ENCODE data around the gene OASL. TPM values are rescaled to one million over a fixed set of nuclear protein-coding genes. Genes with fewer than 3 reads are reported as not detected.

Gene OASL
- total and polyA plus RNA-seq, 9 donors = 0.12 to 2.8 (median 0.39) TPM; not detected in 1

DNA sequence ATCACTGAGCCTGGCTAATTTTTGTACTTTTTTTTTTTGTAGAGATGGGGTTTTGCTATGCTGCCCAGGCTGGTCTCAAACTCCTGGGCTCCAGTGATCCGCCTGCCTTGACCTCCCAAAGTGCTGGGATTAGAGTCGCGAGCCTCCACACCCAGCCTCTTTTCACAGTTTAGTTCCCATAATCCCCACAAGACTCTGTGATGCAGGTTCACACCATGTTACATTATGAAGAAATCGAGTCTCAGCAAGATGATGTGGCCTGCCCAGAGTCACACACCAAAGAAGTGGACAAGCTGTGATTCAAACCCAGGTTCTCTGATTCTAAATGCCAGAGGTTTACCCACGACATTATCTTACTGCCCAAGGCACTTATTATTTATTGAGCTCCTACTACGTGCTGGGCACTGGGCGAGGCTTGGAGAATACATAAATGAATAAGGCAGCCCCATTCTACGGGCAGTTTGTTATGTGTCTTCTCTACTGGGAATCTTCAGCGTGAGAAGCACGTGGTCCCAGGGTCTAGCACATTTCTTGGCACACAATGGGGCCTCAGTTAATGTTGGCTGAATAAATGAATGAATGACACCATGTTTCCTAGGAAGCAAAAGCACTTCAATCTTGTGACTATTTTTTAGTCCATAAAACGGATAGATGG is 23.5 kb upstream of the OASL start:
- no peak overlapping the region for H3K27ac ChIP-seq
- intact Hi-C loops (cut with DNase I) = no loop called here
- H3K4me1 ChIP-seq (ENCODE audit: insufficient read depth) = peaks cover 7% of the 10 kb centered on the region
- 85 to 87% (median 86%) methylated on average over 11 of the region's 11 CpGs for WGBS, 3 donors
- DNase-seq = no peak
- no peaks in the 10 kb centered on the region for H3K9me3 ChIP-seq
- no peaks in the 10 kb centered on the region for H3K27me3 ChIP-seq
- TF ChIP-seq EP300 (IDR thresholded peaks at IDR 0.05) = no peak
- TF ChIP-seq POLR2A (IDR thresholded peaks at IDR 0.05) = no peak
- TF ChIP-seq, protein P1, sequence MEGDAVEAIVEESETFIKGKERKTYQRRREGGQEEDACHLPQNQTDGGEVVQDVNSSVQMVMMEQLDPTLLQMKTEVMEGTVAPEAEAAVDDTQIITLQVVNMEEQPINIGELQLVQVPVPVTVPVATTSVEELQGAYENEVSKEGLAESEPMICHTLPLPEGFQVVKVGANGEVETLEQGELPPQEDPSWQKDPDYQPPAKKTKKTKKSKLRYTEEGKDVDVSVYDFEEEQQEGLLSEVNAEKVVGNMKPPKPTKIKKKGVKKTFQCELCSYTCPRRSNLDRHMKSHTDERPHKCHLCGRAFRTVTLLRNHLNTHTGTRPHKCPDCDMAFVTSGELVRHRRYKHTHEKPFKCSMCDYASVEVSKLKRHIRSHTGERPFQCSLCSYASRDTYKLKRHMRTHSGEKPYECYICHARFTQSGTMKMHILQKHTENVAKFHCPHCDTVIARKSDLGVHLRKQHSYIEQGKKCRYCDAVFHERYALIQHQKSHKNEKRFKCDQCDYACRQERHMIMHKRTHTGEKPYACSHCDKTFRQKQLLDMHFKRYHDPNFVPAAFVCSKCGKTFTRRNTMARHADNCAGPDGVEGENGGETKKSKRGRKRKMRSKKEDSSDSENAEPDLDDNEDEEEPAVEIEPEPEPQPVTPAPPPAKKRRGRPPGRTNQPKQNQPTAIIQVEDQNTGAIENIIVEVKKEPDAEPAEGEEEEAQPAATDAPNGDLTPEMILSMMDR (IDR thresholded peaks at IDR 0.05) = no peak
- no peak overlapping the region for H3K4me3 ChIP-seq
- H3K36me3 ChIP-seq = no peaks in the 10 kb centered on the region

DNA sequence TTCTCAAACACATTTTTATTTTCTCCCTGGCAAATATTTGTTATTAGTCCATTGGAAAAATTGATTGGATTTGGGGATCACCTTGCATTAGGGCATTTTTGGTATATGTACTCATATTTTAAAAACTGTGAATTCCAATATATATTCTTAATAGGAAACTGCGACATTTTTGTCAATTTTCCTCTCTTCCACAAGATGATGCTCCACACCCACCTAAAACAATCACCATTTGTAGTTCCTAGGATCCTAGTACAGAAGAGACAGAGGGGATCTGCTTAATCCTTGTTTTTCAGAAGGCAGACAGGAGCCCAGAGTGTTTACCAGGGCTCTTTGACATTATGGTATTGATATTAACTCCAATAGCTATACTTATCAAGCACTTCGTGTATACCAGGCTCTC is 22.8 kb upstream of the OASL start:
- Histone ChIP-seq H3K27ac (no peak overlapping the region), H3K36me3 (no peaks in the 10 kb centered on the region), H3K27me3 (no peaks in the 10 kb centered on the region), H3K4me3 (no peak overlapping the region), H3K4me1 (ENCODE audit: insufficient read depth) (peaks cover 7% of the 10 kb centered on the region), H3K9me3 (no peaks in the 10 kb centered on the region)
- TF ChIP-seq, protein P1 (IDR thresholded peaks at IDR 0.05) = peak in 1 of 3 donors; percentile 53
- TF ChIP-seq POLR2A (IDR thresholded peaks at IDR 0.05) = no peak
- DNase-seq = no peak
- WGBS, 3 donors = 6 to 25% (median 17%) methylated on average over 2 of the region's 2 CpGs
- intact Hi-C loops (cut with DNase I) = no loop called here

DNA sequence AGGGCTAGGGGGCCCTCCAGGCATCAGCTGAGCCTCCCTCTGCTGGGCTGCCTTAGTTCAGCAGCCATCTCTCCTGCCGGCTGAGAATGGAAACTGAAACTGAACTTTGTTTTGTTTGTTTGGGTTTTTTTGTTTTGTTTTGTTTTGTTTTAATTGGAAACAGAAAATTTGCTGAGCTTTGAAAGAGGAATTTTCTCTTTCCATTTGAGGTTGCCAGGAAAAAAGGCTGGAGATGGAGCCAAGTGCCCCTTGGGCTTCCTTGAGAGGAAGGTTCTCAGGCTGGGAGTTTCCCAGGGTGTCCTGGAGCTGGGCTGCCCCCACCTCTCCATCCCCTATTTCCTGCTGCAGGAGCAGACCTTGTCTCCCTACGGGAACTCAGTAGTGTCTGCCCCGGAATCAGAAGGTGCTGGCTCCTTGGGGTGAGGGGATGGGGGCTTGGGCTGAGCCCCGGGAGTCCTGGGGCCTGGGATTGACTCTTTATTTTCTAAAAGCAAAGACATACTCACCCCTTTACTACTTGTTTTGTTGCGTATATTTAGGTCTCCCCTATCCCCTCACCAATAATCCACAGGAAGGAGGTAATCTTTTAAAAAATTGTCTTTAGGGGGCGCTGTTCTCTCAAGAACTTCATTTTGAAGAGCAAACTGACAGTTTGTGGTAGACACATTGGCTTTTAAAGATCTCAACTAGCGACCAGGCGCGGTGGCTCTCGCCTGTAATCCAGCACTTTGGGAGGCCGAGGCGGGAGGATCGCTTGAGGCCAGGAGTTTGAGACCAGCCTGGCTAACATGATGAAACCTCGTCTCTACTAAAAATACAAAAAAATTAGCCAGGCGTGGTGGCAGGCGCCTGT is 21.3 kb upstream of the OASL start:
- Histone ChIP-seq H3K27me3 (no peaks in the 10 kb centered on the region), H3K27ac (peak overlapping the region in 1 of 2 donors; percentile 53)
- intact Hi-C loops (cut with DNase I) = no loop called here

More for the DNA sequence above, 21.3 kb upstream of the OASL start:
- Histone ChIP-seq H3K4me1 (ENCODE audit: insufficient read depth) (peaks cover 7% of the 10 kb centered on the region), H3K9me3 (no peaks in the 10 kb centered on the region), H3K4me3 (peak overlapping the region; percentile 8), H3K36me3 (no peaks in the 10 kb centered on the region)
- TF ChIP-seq, protein P1 (IDR thresholded peaks at IDR 0.05) = peak; percentile 25 to 36 (median 34)
- no peak for TF ChIP-seq POLR2A (IDR thresholded peaks at IDR 0.05)
- no peak for TF ChIP-seq EP300 (IDR thresholded peaks at IDR 0.05)
- peak; percentile 35 to 63 (median 44) for DNase-seq
- 45 to 55% (median 49%) methylated on average over 16 of the region's 16 CpGs for WGBS, 3 donors
